Kidney (tissue), 14 donors: ENCODE data around the gene IDH3G. TPM values are rescaled to one million over a fixed set of nuclear protein-coding genes. Genes with fewer than 3 reads are reported as not detected.
A peak's percentile ranks its signal among the peaks of the same experiment; 100 is the strongest.

Experiments
- DNase-seq, 5 donors: peaks; one replicate each; pipeline ENCODE4 v3.0.0-alpha.2; 2013 to 2020
- FAIRE-seq: peaks from 2 replicates; lab custom pipeline; 2012; peaks lifted over from hg19 to GRCh38; lab: Jason Lieb, UNC
- H3K27ac ChIP-seq, 2 donors: one replicate each; pipeline ENCODE4 v1.7.0; 2013; ENCODE audit warnings: low read depth in 2 of 2, low read length in 2 of 2, inconsistent platforms in 1 of 2
- H3K27me3 ChIP-seq: one replicate; pipeline ENCODE4 v1.7.1; 2013; ENCODE audit warnings: low read length, inconsistent platforms; ENCODE audit not compliant: control insufficient read depth, insufficient read depth
- H3K36me3 ChIP-seq, 3 donors: one replicate each; pipeline versions ENCODE4 v1.7.0 to v1.7.1; 2013; ENCODE audit warnings: low read length in 3 of 3, control low read depth in 1 of 3, inconsistent platforms in 1 of 3; ENCODE audit not compliant: insufficient read depth in 3 of 3, control insufficient read depth in 2 of 3
- H3K4me1 ChIP-seq, 3 donors: one replicate each; pipeline versions ENCODE4 v1.7.0 to v1.7.1; 2013; ENCODE audit warnings: low read length in 3 of 3, inconsistent platforms in 1 of 3, low read depth in 1 of 3; ENCODE audit not compliant: control insufficient read depth in 2 of 3, insufficient read depth in 2 of 3
- H3K4me3 ChIP-seq, 3 donors: one replicate each; pipeline versions ENCODE4 v1.7.0 to v1.8.1; 2013; ENCODE audit warnings: low read length in 3 of 3, control low read depth in 1 of 3, inconsistent platforms in 1 of 3
- H3K9ac ChIP-seq, 3 donors: one replicate each; pipeline versions ENCODE4 v1.7.0 to v1.7.1; 2013; ENCODE audit warnings: low read length in 3 of 3, control low read depth in 1 of 3, inconsistent platforms in 1 of 3
- H3K9me3 ChIP-seq, 3 donors: one replicate each; pipeline versions ENCODE4 v1.7.0 to v1.7.1; 2013; ENCODE audit warnings: low read length in 3 of 3, control low read depth in 1 of 3, inconsistent platforms in 1 of 3; ENCODE audit not compliant: control insufficient read depth in 2 of 3, insufficient read depth in 1 of 3
- CTCF ChIP-seq: IDR thresholded peaks from 3 replicates; pipeline ENCODE4 v1.5.1; 2012; ENCODE audit warnings: mild to moderate bottlenecking, moderate library complexity, borderline replicate concordance; ENCODE audit not compliant: insufficient read depth; ENCODE audit errors: extremely low read depth
- intact Hi-C: fragments of 100-400 bp; cut with DNase I; formaldehyde crosslinking; loops from one replicate; pipeline ENCODE4 v1.11.1; 2022
- polyA plus RNA-seq: library from polyadenylated mRNA; stranded (reverse); fragments of 350-450 nt; fragmentation: Illumina TruSeq; extraction: RNeasy Lipid Tissue Mini Kit (QIAGEN cat#74804); gene quantifications from one replicate; pipeline ENCODE4 v1.2.3, GENCODE V29; 2014; ENCODE audit warnings: low read depth, low replicate concordance; ENCODE audit not compliant: insufficient read depth
- total RNA-seq: library from RNA; stranded (reverse); fragmentation: NEBNext Ultra II Directional; extraction: Animal tissue kit (Norgen Biotek cat#: 25700); gene quantifications from one replicate; pipeline ENCODE4 v1.2.1, GENCODE V29; 2021
- donor health status: control.
- donor health status: control.
- donor health status: control.
- donor health status: control.
- donor health status: control.
- donor health status: DM: yes; HTN: yes; CAD: no.
- donor health status: Normal renal cell carcinoma (clear cell type).

Gene IDH3G
- total and polyA plus RNA-seq, 2 donors from 2014 or later: 62.1 to 100 TPM

- H3K9me3 ChIP-seq: no peaks in the 10 kb centered on the region
- H3K27me3 ChIP-seq: no peaks in the 10 kb centered on the region
- no peak for TF ChIP-seq CTCF
- H3K9ac ChIP-seq: no peak overlapping the region
- H3K4me1 ChIP-seq: no peaks in the 10 kb centered on the region
- FAIRE-seq (no peak), DNase-seq (peak in 3 of 5 donors; percentile 64 to 68 (median 65))
- H3K4me3 ChIP-seq: no peak overlapping the region
- intact Hi-C loops: loop anchor here (10.0 kb wide), 1 partner anchor 189 kb away; no protein-coding TSS in a partner anchor
- no peaks in the 10 kb centered on the region for H3K36me3 ChIP-seq
- no peak overlapping the region for H3K27ac ChIP-seq
Observed at GRCh38 chrX:153766098-153766817, 27.9 kb downstream of the IDH3G start.

DNA sequence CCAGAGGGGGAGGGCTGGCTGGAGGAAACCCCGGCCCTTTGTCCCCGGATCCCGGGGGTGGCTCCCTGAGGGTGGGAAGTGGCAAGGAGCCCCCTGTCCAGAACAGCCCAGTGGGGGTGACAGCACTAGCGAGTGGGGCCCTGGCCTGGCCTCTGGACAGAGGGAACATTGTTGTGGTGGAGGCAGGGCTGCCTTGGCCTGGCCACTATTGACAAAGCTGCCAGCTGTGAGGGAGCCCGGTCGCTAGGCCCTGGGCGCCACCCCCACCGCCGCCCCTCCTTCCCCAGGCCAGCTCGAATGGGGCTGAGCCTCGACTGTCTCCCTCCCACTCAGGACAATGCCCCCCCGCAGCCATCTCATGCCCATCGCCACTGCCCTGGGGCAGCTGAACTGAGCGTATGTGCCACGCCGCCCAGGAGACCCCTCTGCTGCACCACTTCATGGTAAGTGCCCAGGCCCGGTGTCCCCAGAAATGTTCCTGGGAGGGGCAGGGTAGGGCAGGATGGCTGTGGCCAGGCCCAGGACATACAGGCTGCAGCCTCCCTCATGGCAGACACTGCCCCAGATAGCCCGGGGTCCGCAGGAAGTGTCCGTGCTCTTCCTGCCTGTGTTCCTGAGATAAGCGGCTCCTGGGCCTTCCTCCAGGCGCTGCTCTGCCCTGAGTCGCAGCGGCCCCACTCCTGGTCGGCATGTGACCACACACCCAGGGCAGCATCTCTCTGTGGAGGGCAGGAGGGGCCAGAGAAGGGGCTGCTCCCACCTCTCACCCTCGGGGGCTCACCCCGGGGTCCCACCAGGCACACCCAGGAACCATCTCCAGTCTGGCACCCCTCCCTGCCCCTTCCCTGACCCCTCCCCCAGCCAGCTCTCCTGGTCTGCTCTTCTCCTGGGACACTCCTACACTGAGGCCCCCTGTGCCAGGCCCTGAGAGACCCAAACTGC is 28.8 kb downstream of the IDH3G start:
- no peaks in the 10 kb centered on the region for H3K4me1 ChIP-seq
- DNase-seq: peak in 2 of 5 donors; percentile 48 to 74
- no peak for FAIRE-seq
- H3K36me3 ChIP-seq: no peaks in the 10 kb centered on the region
- no peak overlapping the region for H3K9ac ChIP-seq
- intact Hi-C loops: loop anchor here (10.0 kb wide), 1 partner anchor 189 kb away; no protein-coding TSS in a partner anchor
- H3K27ac ChIP-seq: no peak overlapping the region
- no peaks in the 10 kb centered on the region for H3K27me3 ChIP-seq
- H3K4me3 ChIP-seq: no peak overlapping the region
- TF ChIP-seq CTCF: no peak
- no peaks in the 10 kb centered on the region for H3K9me3 ChIP-seq

- Histone ChIP-seq H3K27me3 (no peaks in the 10 kb centered on the region), H3K9me3 (no peaks in the 10 kb centered on the region), H3K4me1 (no peaks in the 10 kb centered on the region), H3K27ac (no peak overlapping the region), H3K36me3 (no peaks in the 10 kb centered on the region), H3K9ac (no peak overlapping the region), H3K4me3 (no peak overlapping the region)
- DNase-seq (no peak), FAIRE-seq (no peak)
- no peak for TF ChIP-seq CTCF
- intact Hi-C loops: loop anchor here (10.0 kb wide), 1 partner anchor 190 kb away; no protein-coding TSS in a partner anchor
Observed at GRCh38 chrX:153764786-153765137, 29.4 kb downstream of the IDH3G start.
